GM21390 (cell line): ENCODE data around the gene MAOA.
"Not testable (repeated sequence)": the region's sequence is repeated elsewhere in the genome, so short reads cannot be mapped to it uniquely, and the experiment has no call there.

Source experiments
- ATAC-seq: cut with Tn5 transposase; IDR thresholded peaks from one replicate; pipeline ENCODE4 v1.9.1; 2021; ENCODE audit not compliant: unreplicated experiment

MAOA gene

GRCh38 chrX:43656005-43656494 is at the start of gene MAOA:
TSS of gene MAOA (plus strand) at chrX:43656299. CDS start at chrX:43656342, 43 bp downstream.
- ATAC-seq = no peak

DNA sequence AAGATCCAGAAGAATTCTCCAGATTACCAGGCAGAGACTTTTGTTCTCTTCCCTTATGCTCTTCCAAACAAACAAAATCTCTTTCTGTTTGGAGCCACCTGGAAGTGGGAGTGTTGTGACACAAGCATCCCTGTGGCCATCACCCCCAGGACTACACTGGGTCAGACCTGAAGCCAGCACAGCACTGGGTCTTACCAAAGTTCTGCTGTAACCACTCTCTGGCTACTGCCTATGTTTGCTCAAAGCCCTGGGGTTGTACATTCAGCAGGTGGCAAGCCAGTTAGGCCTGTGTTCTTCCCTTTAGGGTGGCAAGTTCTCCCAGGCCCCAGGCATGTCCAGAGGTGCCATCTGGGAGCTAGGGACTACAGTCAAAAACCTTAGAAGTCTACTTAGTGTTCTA is 43.7 kb upstream of the MAOA start:
- ATAC-seq = no peak

DNA sequence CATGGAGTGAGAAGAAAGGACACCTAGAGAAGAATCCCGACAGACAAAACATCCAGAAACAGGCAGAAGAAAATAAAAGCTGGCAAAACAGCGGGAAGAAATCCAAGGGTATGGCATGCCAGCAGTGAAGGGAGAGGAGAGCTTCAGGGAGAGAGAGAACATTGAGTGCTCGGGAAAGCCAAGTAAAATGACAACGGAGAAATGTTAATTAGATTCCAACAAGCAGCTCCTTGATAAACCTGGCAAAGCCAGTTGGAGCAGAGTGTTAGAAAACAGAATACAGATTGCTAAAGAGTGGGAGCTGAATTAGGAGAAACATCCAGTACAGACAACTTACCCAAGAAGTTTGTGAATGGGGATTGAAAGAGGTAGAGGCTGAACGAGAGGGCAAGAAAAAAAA is 40.4 kb upstream of the MAOA start:
- ATAC-seq = no peak

- ATAC-seq = no peak
These were observed 37.5 kb upstream of the MAOA start for GRCh38 chrX:43618366-43619205.

GRCh38 chrX:43619861-43620260 is 36.2 kb upstream of the MAOA start:
- not testable (repeated sequence) for ATAC-seq

DNA sequence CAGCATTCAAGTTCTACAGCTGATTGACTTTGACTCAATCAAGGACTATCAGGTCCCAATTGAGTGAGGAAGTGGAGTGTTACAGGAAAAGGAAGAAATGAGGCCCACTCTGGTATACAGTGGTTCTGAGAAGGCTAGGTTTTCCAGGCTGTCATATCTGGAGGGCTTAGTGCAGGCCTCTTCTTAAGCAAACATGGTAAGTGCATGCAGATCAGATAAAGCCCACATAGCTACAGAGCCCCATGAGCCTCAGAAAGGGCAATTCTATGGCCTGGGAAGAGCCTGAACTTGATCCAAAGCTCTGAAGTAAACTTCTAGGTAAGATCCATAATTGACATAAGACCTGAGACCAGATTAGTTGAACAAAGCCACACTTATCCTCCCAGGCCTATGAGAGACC is 29.0 kb upstream of the MAOA start:
- ATAC-seq = no peak

DNA sequence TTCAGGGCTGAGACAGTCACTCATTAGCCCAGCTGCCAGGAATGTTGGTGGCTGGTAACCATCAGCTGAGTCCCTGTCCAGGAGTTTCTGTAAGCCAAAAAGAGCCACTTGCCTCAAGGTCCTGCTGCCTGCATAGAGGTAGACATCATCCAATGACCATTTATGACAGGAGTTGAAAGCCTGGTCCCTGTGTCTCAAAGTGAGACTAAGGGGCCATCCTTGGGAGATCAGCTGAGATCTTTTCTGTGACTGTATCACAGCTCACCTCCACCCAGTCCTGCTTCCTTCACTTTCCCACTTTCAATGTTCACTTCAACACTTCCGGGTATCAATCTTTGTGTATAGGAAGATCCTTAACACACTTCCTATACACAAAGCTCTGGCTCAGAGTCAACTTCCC is 28.4 kb upstream of the MAOA start:
- no peak for ATAC-seq

GRCh38 chrX:43629229-43629628 is 26.9 kb upstream of the MAOA start:
- ATAC-seq = no peak

GRCh38 chrX:43631841-43632240 is 24.3 kb upstream of the MAOA start:
- no peak for ATAC-seq

DNA sequence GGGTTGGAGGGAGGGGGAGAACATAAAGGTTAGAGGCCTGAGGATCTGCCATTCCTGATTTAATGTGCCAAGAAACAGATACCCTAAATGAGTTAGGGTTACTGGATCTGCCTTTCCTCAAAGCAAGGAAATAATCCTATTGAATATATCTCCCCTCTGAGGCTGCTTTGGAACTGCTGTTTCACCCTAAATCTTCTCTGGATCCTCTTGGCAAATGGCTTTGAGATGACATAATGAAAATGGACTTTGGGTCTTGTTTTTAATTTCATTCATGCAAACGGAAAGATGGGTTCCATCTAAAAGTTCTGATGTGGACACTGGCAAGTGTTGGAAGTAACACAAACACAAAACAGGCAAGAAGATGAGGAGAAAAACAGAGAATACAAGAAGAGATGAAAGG is 23.0 kb upstream of the MAOA start:
- ATAC-seq = no peak

DNA sequence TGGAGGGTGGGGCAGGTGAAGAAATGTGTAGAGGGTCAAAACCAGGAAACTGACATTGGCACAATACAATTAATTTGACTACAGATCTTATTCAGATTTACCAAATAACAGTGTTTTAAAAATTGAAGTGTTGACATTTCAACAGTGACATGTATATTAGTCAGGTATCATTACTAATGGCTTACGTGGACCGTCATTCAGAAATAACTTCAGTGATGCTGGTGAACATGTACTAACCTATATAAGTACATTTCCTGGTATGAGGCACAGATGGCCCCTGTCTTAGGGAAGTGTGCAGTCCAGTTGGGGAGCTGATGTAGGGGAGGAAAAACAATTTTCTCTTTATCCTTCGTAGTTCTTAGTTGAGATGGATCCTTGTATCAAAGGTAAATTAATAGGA is 22.3 kb upstream of the MAOA start:
- ATAC-seq = no peak

DNA sequence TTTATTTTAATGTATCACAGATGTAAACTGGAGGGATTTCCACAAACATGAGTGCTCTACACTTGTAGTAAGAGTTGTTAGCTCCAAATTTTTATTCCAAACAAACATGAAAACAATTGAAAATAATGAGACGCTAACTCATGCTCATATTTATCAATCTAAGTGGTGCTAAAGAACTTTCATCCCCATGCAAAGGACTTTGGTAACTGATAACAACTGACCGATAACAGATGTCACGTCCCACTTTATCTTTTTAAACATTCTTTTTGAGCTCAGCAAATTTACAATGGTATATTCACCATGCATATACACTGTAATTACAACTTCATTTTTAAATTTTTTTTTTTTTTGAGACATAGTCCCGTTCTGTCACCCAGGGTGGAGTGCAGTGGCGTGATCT is 15.6 kb upstream of the MAOA start:
- ATAC-seq = no peak

DNA sequence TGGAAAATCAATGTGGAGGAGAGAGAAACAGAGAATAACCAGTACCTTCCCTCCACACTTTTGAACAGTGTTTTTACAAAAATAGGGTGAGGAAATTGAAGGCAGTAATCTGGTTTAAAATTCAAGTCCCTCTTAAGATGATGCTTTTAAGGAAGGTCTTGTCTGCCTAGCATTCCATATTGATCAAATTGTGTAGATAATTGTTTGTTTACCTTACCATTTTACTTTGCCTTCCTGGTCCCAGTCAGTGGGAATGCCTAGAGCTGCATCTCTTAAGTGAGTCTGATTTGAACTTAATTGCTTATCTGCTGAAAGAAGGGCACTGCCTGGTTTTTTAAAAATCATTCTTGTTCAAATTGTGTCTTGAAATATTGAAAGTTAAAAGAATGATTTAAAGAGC is 14.4 kb upstream of the MAOA start:
- ATAC-seq = no peak

- no peak for ATAC-seq
These were observed 12.9 kb upstream of the MAOA start for GRCh38 chrX:43643201-43643600.

- ATAC-seq = no peak
These were observed 12.4 kb upstream of the MAOA start for GRCh38 chrX:43643662-43644061.

DNA sequence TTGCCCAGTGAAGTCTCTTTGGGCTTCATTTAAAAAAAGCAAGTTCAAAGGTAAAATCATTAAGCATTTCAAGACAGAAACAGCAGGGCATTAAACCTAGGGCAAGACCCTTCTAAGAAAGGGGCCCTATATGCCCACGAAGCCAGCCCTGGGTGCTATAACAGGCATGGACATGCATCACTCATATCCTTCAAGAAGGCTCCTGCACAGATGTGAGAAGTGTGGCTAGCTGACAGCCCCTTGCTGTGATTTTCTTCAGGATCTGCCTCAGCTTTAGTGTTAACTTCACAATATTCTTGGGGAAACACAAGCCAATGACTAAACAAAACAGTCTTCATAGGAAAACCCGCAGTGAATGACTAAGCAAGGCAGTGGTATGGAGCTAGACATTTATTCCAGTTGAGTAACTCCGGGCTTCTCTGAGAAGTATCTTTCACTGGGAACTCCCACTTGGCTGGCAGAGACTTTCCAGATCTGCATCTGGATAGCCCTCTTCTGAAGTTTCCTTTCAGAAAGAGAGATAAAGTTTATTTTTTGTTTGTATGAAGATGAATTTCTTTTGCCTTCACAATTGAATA is 11.9 kb upstream of the MAOA start:
- no peak for ATAC-seq

DNA sequence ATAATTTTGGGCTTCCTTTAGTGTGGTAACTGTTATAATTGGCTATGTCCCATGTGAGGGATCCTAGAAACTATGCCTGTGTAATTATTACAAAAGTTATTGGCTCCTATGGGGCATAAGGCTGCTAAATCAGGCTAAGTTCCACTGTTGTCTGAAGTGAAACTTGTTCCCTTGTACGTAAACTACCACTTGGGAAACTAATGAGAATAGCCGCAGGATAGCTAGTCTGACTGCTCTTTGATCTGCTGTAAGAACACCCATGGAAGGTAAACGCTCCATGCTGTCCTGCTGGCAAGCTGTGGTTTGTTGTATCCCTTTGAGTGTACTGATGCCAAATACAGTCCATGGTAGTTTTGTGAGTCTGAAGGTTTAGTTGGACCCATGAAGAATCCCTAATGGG is 9.3 kb upstream of the MAOA start:
- no peak for ATAC-seq

- peak; percentile 99 for ATAC-seq
These were observed 1.5 kb upstream of the MAOA start for GRCh38 chrX:43654431-43655150.

GRCh38 chrX:43655151-43656004 is 721 bp upstream of the MAOA start:
- no peak for ATAC-seq

- no peak for ATAC-seq
These were observed 1.6 kb downstream of the MAOA start for GRCh38 chrX:43657671-43658070.
